Measurements from ENCODE around the gene ZNF654.

The ZNF654 gene

GRCh38 chr3:88058306-88058580 lies 812 bp upstream of the ZNF654 start:
- Histone ChIP-seq H3K27ac (ENCODE audit: low read depth in 2 of 2, low read length in 2 of 2) (peak overlapping the region; percentile 94 to 97), H3K27me3 (ENCODE audit: control insufficient read depth in 2 of 2, insufficient read depth in 2 of 2, low read length in 2 of 2) (no peaks in the 10 kb centered on the region)

GRCh38 chr3:88059380-88060170 lies 520 bp downstream of the ZNF654 start:
- Histone ChIP-seq H3K27me3 (ENCODE audit: control insufficient read depth in 2 of 2, insufficient read depth in 2 of 2, low read length in 2 of 2) (no peaks in the 10 kb centered on the region), H3K9ac (ENCODE audit: low read depth in 1 of 2, low read length in 2 of 2) (peak overlapping the region; percentile 88 to 98), H3K4me1 (ENCODE audit: control insufficient read depth in 2 of 2, insufficient read depth in 2 of 2, low read length in 2 of 2) (peaks cover 5 to 22% of the 10 kb centered on the region in 2 donors), H3K27ac (ENCODE audit: low read depth in 2 of 2, low read length in 2 of 2) (peak overlapping the region; percentile 90 to 92), H3K9me3 (ENCODE audit: control insufficient read depth in 2 of 2, low read length in 2 of 2) (no peaks in the 10 kb centered on the region), H3K36me3 (ENCODE audit: control insufficient read depth in 2 of 2, insufficient read depth in 2 of 2, low read length in 2 of 2) (peaks cover 11 to 14% of the 10 kb centered on the region in 2 donors), H3K4me3 (ENCODE audit: low read length in 2 of 2) (peak overlapping the region; percentile 95 to 99)

More at GRCh38 chr3:88058306-88058580, 812 bp upstream of the ZNF654 start:
- peak overlapping the region; percentile 28 to 98 for H3K9ac ChIP-seq (ENCODE audit: low read depth in 1 of 2, low read length in 2 of 2)
- no peaks in the 10 kb centered on the region for H3K9me3 ChIP-seq (ENCODE audit: control insufficient read depth in 2 of 2, low read length in 2 of 2)
- peaks cover 5 to 22% of the 10 kb centered on the region in 2 donors for H3K4me1 ChIP-seq (ENCODE audit: control insufficient read depth in 2 of 2, insufficient read depth in 2 of 2, low read length in 2 of 2)
- peaks cover 11 to 14% of the 10 kb centered on the region in 2 donors for H3K36me3 ChIP-seq (ENCODE audit: control insufficient read depth in 2 of 2, insufficient read depth in 2 of 2, low read length in 2 of 2)
- H3K4me3 ChIP-seq (ENCODE audit: low read length in 2 of 2) = peak overlapping the region; percentile 93 to 95

- Histone ChIP-seq H3K4me1 (ENCODE audit: control insufficient read depth in 2 of 2, insufficient read depth in 2 of 2, low read length in 2 of 2) (peaks cover 5 to 22% of the 10 kb centered on the region in 2 donors), H3K9me3 (ENCODE audit: control insufficient read depth in 2 of 2, low read length in 2 of 2) (no peaks in the 10 kb centered on the region), H3K27ac (ENCODE audit: low read depth in 2 of 2, low read length in 2 of 2) (no peak overlapping the region), H3K4me3 (ENCODE audit: low read length in 2 of 2) (peak overlapping the region in 1 of 2 donors; percentile 11), H3K27me3 (ENCODE audit: control insufficient read depth in 2 of 2, insufficient read depth in 2 of 2, low read length in 2 of 2) (no peaks in the 10 kb centered on the region), H3K36me3 (ENCODE audit: control insufficient read depth in 2 of 2, insufficient read depth in 2 of 2, low read length in 2 of 2) (peaks cover 0 to 4% of the 10 kb centered on the region in 2 donors), H3K9ac (ENCODE audit: low read depth in 1 of 2, low read length in 2 of 2) (no peak overlapping the region)
Measured at GRCh38 chr3:88061746-88062145, 2.7 kb downstream of the ZNF654 start.

- Histone ChIP-seq H3K4me1 (ENCODE audit: control insufficient read depth in 2 of 2, insufficient read depth in 2 of 2, low read length in 2 of 2) (peaks cover 0 to 9% of the 10 kb centered on the region in 2 donors), H3K9me3 (ENCODE audit: control insufficient read depth in 2 of 2, low read length in 2 of 2) (no peaks in the 10 kb centered on the region), H3K27me3 (ENCODE audit: control insufficient read depth in 2 of 2, insufficient read depth in 2 of 2, low read length in 2 of 2) (no peaks in the 10 kb centered on the region), H3K36me3 (ENCODE audit: control insufficient read depth in 2 of 2, insufficient read depth in 2 of 2, low read length in 2 of 2) (no peaks in the 10 kb centered on the region), H3K27ac (ENCODE audit: low read depth in 2 of 2, low read length in 2 of 2) (no peak overlapping the region), H3K9ac (ENCODE audit: low read depth in 1 of 2, low read length in 2 of 2) (no peak overlapping the region), H3K4me3 (ENCODE audit: low read length in 2 of 2) (no peak overlapping the region)
Measured at GRCh38 chr3:88075072-88075471, 16.0 kb downstream of the ZNF654 start.

DNA sequence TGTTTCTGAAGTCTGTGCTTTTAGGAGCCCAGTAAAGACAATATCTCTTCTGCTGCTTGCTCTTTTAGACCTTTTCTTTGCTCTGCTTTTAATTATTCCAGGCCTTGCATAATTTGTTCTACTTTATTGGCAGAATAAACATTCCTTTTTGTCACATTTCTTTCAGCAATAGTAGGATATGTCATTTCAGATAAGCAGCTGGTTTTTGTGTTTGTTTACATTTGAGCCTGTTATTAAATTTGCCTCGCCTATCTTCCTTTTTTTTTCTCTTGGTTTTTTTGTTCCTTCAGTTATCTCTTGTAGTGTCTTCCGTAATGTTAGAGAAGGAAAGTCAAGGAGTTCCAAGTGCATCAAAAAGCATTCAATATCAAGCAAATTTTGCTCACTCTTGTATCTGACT lies 16.4 kb downstream of the ZNF654 start:
- no peaks in the 10 kb centered on the region for H3K36me3 ChIP-seq (ENCODE audit: control insufficient read depth in 2 of 2, insufficient read depth in 2 of 2, low read length in 2 of 2)
- no peak overlapping the region for H3K9ac ChIP-seq (ENCODE audit: low read depth in 1 of 2, low read length in 2 of 2)
- no peaks in the 10 kb centered on the region for H3K9me3 ChIP-seq (ENCODE audit: control insufficient read depth in 2 of 2, low read length in 2 of 2)
- no peaks in the 10 kb centered on the region for H3K27me3 ChIP-seq (ENCODE audit: control insufficient read depth in 2 of 2, insufficient read depth in 2 of 2, low read length in 2 of 2)
- no peak overlapping the region for H3K4me3 ChIP-seq (ENCODE audit: low read length in 2 of 2)
- peaks cover 0 to 9% of the 10 kb centered on the region in 2 donors for H3K4me1 ChIP-seq (ENCODE audit: control insufficient read depth in 2 of 2, insufficient read depth in 2 of 2, low read length in 2 of 2)
- no peak overlapping the region for H3K27ac ChIP-seq (ENCODE audit: low read depth in 2 of 2, low read length in 2 of 2)

DNA sequence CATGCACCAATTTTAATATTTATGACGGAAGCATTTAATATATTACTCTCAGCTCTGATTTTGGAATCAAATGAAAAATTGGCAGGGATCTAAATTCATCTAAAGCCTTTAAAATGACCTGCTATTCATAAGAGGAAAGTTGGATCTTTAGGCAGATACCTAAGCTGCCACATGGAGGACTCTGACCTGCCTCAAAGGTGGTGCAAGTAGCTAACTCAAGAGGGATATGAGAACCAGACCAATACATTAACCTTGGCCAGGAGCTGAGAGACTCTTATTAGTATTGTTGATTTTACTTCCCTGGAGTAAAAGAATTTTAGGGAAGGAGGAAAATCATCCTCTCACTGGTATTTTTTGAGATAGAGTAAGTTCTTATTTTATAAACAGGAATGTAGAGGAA lies 17.7 kb downstream of the ZNF654 start:
- Histone ChIP-seq H3K9me3 (ENCODE audit: control insufficient read depth in 2 of 2, low read length in 2 of 2) (no peaks in the 10 kb centered on the region), H3K27ac (ENCODE audit: low read depth in 2 of 2, low read length in 2 of 2) (no peak overlapping the region), H3K4me1 (ENCODE audit: control insufficient read depth in 2 of 2, insufficient read depth in 2 of 2, low read length in 2 of 2) (peaks cover 0 to 9% of the 10 kb centered on the region in 2 donors), H3K36me3 (ENCODE audit: control insufficient read depth in 2 of 2, insufficient read depth in 2 of 2, low read length in 2 of 2) (no peaks in the 10 kb centered on the region), H3K9ac (ENCODE audit: low read depth in 1 of 2, low read length in 2 of 2) (no peak overlapping the region), H3K27me3 (ENCODE audit: control insufficient read depth in 2 of 2, insufficient read depth in 2 of 2, low read length in 2 of 2) (no peaks in the 10 kb centered on the region), H3K4me3 (ENCODE audit: low read length in 2 of 2) (no peak overlapping the region)

DNA sequence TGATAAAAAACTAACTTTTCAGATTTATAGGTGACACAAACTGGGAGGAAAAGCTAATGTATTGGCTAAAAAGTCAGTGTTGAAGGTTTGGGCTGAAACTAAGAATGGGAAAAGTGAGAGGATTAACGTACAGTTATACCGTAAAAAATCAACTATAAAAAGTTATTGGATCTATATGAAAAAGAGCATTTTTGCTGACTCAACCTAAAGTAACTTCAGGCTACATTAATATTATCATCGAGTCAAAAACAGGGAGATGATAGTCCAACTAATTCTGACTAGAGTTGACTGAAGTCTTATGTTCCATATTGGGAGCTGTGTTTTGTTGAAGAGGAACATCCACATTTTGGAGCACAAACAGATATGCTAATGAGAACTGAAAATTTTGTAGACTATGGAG lies 19.9 kb downstream of the ZNF654 start:
- no peak overlapping the region for H3K4me3 ChIP-seq (ENCODE audit: low read length in 2 of 2)
- no peak overlapping the region for H3K27ac ChIP-seq (ENCODE audit: low read depth in 2 of 2, low read length in 2 of 2)
- no peaks in the 10 kb centered on the region for H3K9me3 ChIP-seq (ENCODE audit: control insufficient read depth in 2 of 2, low read length in 2 of 2)
- H3K9ac ChIP-seq (ENCODE audit: low read depth in 1 of 2, low read length in 2 of 2) = no peak overlapping the region
- H3K36me3 ChIP-seq (ENCODE audit: control insufficient read depth in 2 of 2, insufficient read depth in 2 of 2, low read length in 2 of 2) = no peaks in the 10 kb centered on the region
- peaks cover 0 to 16% of the 10 kb centered on the region in 2 donors for H3K4me1 ChIP-seq (ENCODE audit: control insufficient read depth in 2 of 2, insufficient read depth in 2 of 2, low read length in 2 of 2)
- no peaks in the 10 kb centered on the region for H3K27me3 ChIP-seq (ENCODE audit: control insufficient read depth in 2 of 2, insufficient read depth in 2 of 2, low read length in 2 of 2)

DNA sequence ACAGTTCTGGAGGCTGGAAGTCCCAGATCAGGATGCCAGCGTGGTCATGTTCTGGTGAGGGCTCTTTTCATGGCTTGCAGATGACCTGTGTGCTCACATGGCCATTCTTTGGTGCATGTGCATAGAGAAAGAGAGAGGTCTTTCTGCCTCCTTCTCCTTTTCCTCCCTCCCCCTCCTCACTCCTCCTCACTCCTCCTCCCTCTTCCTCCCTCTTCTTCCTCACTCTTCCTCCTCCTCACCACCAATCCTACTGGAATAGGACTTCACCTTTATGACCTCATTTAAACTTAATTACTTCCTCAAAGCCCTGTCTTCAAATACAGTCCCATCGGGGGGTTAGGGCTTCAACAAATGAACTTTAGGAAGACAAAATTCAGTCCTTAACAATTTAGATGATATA lies 23.8 kb downstream of the ZNF654 start:
- peaks cover 0 to 7% of the 10 kb centered on the region in 2 donors for H3K4me1 ChIP-seq (ENCODE audit: control insufficient read depth in 2 of 2, insufficient read depth in 2 of 2, low read length in 2 of 2)
- no peaks in the 10 kb centered on the region for H3K9me3 ChIP-seq (ENCODE audit: control insufficient read depth in 2 of 2, low read length in 2 of 2)
- H3K36me3 ChIP-seq (ENCODE audit: control insufficient read depth in 2 of 2, insufficient read depth in 2 of 2, low read length in 2 of 2) = peaks cover 2 to 3% of the 10 kb centered on the region in 2 donors
- no peak overlapping the region for H3K27ac ChIP-seq (ENCODE audit: low read depth in 2 of 2, low read length in 2 of 2)
- no peak overlapping the region for H3K9ac ChIP-seq (ENCODE audit: low read depth in 1 of 2, low read length in 2 of 2)
- no peak overlapping the region for H3K4me3 ChIP-seq (ENCODE audit: low read length in 2 of 2)
- H3K27me3 ChIP-seq (ENCODE audit: control insufficient read depth in 2 of 2, insufficient read depth in 2 of 2, low read length in 2 of 2) = no peaks in the 10 kb centered on the region

DNA sequence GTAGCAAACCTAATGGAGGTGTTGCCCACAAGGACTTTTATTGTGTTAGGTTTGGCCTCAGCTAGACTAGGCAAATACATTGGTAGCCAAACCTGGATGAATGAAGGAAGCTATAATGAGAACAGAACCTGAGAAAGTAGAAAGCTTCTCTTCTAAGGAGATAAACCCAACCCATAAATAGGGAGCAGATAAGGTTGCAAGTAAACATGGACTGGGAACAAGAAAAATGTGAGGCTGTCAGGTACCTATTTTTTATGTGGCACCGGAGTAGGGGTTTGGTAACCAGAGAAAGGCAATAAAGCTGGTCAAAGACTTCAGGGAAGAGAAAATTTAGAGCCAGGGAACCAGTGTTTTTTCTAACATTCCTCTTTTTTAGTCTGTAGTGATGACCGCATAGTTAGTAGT lies 25.0 kb downstream of the ZNF654 start:
- Histone ChIP-seq H3K9ac (ENCODE audit: low read depth in 1 of 2, low read length in 2 of 2) (no peak overlapping the region), H3K4me3 (ENCODE audit: low read length in 2 of 2) (no peak overlapping the region), H3K9me3 (ENCODE audit: control insufficient read depth in 2 of 2, low read length in 2 of 2) (no peaks in the 10 kb centered on the region), H3K36me3 (ENCODE audit: control insufficient read depth in 2 of 2, insufficient read depth in 2 of 2, low read length in 2 of 2) (peaks cover 2 to 3% of the 10 kb centered on the region in 2 donors), H3K4me1 (ENCODE audit: control insufficient read depth in 2 of 2, insufficient read depth in 2 of 2, low read length in 2 of 2) (peaks cover 0 to 7% of the 10 kb centered on the region in 2 donors), H3K27me3 (ENCODE audit: control insufficient read depth in 2 of 2, insufficient read depth in 2 of 2, low read length in 2 of 2) (no peaks in the 10 kb centered on the region), H3K27ac (ENCODE audit: low read depth in 2 of 2, low read length in 2 of 2) (no peak overlapping the region)

- Histone ChIP-seq H3K9me3 (ENCODE audit: control insufficient read depth in 2 of 2, low read length in 2 of 2) (no peaks in the 10 kb centered on the region), H3K27me3 (ENCODE audit: control insufficient read depth in 2 of 2, insufficient read depth in 2 of 2, low read length in 2 of 2) (no peaks in the 10 kb centered on the region), H3K9ac (ENCODE audit: low read depth in 1 of 2, low read length in 2 of 2) (no peak overlapping the region), H3K4me3 (ENCODE audit: low read length in 2 of 2) (no peak overlapping the region), H3K4me1 (ENCODE audit: control insufficient read depth in 2 of 2, insufficient read depth in 2 of 2, low read length in 2 of 2) (peaks cover 0 to 3% of the 10 kb centered on the region in 2 donors), H3K36me3 (ENCODE audit: control insufficient read depth in 2 of 2, insufficient read depth in 2 of 2, low read length in 2 of 2) (peaks cover 5 to 8% of the 10 kb centered on the region in 2 donors), H3K27ac (ENCODE audit: low read depth in 2 of 2, low read length in 2 of 2) (no peak overlapping the region)
Measured at GRCh38 chr3:88090681-88091080, 31.6 kb downstream of the ZNF654 start.

Data from mucosa of rectum (tissue), 2 donors.